Measurements from ENCODE around the gene EID2.

Gene EID2

DNA sequence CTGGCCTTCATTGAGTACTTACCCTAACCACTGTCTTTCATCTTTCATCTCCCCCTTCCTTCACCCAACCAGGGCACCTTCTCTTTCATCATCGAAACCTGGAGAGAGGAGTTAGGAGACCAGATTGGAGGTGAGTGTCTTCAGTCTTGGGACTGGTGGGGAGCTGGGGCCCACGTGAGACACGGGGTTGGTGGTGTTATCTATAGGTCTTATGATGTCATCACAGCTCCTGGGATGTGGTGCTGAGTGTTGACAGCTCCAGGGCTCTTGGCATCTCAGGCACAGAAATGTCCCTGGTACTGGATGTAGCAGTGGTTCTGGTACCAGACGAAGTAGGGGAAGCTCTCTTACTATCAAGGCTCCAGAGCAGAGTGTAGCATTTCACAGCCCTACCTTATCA is 39.4 kb downstream of the EID2 start:
- no peak for DNase-seq

DNA sequence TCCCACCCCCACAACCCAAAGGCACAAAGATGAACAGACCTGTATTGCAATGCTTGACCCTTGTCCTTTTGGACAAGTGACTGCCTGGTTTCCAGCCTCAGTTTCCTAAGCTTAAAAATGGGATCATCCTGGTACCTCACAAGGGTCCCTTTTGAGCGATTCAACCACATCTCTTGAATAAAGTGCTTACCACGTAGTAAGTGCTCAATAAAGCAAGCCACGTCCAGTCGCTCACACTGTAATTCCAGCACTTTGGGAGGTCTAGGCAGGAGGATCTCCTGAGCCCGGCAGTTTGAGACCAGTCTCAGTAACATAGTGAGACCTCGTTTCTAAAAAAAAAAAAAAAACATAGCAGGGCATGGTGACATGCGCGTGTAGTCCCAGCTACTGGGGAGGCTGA is 40.0 kb downstream of the EID2 start:
- DNase-seq = no peak

GRCh38 chr19:39498798-39499642 is 40.9 kb downstream of the EID2 start, which contains the start of gene DLL3:
DLL3 (plus strand) TSS chr19:39498947; CDS start chr19:39498975, 28 bp downstream.
- DNase-seq = no peak

DNA sequence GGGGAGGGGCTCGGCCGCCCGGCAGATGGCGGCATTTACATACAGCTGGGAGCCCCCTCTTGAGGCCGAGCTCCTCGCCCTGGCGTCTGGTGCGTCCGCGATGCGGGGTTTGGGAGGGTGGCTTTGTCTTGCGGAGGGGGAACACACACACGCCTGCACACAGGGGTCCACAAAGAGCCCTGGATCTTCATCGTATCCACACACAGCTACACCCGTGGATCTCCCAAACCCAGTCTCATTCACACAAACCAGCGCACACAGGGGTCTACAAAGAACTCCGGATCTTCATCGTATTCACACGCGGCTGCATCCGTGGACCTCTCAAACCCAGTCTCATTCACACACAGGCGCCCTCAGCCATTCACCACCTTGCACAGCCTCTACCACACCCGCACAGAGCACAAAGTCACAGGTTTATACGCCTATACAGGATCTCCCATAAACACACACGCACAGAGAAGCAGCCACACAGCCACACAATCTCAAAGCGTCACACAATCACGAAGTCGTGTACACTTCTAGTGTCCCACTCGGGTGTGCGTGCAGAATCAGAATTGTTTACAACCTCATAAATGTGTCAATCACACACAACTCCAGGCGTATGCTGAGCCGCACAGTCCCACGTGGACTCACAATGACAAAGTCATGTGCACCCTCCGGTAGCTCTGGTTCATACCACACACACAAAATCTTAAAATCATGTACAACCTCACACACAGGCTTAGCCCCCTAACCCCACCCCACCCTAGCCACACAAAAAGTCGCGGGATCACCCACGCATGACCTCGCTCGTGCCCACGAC is 41.8 kb downstream of the EID2 start:
- DNase-seq = no peak

DNA sequence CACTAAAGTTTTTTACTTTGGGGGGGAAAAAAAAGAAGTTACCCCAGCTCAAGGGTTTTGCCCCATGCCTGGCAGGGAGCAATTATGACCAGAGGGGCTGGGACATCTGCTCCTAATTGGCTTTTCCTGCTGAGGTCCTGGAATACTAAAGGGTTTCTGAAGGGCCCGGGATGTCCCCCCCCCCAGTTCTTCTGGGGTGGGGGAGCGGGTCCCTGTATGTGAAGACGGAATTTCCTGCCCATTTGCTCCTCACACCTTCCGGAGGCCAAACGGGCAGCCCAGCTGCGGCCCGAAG is 42.3 kb downstream of the EID2 start:
- DNase-seq = peak; percentile 4

- no peak for DNase-seq
Measured at GRCh38 chr19:39496063-39496462, 43.9 kb downstream of the EID2 start.

DNA sequence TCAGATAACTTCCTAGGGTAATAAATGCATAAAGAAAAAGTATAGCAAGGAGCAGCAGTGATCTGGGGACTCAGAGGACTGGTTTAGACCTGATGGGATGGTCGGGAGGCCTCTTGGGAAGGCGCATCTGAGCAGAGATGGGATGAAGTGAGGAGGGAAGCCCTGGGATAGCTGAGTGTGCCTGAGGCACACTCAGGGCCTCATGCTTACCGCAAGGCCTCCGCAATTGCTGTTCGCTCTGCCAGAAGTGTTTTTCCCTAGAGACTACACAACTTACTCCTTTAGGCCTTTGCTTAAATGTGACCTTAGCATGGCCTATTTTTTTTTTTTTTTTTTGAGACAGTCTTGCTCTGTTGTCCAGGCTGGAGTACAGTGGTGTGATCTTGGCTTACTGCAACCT is 45.3 kb downstream of the EID2 start:
- DNase-seq = no peak

GRCh38 chr19:39492788-39493187 is 47.2 kb downstream of the EID2 start:
- no peak for DNase-seq

DNA sequence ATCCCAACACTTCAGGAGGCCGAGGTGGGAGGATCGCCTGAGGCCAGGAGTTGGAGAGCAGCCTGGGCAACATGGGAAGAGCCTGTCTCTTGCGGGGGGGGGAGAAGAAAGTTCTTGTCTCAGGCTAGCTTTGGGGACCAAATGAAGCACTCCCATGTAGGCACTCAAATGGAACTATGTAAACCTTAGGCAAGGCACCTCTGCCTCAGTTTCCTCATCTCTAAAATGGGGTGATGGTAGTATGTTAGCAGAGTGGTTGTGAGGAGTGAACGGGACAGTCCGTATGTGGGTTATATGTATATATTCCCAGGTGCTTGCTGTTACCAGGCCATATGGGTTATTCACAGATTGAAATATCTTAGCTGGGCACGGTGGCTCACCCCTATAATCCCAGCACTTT is 47.7 kb downstream of the EID2 start:
- DNase-seq = no peak

DNA sequence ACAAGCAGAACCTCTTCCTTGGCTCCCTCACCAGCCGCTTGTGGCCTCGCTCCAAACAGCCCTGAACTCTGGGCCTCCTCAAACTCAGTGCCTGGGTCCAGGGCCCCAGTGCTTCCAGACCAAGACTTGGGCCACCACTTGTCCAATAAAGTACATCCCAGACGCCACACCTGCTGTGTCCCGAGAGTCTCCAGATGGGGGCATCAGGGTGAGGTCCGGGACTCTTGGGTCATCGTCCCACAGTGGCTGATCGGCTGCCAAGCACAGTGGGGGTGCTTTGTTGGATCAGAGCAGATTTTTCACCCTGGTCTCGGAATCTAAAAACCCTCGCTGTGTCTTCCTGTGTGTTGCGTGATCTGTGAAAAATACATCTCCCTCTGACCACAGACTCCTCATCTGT is 50.2 kb downstream of the EID2 start:
- DNase-seq = no peak

Measured in T1000 (cell line).